K562 (cell line): ENCODE measurements around the gene MKNK2. TPM values are rescaled to one million over a fixed set of nuclear protein-coding genes. Genes with fewer than 3 reads are reported as not detected.

ENCODE experiments used
- COPS2 ChIP-seq: fragments of 450-650 bp; conservative IDR thresholded peaks from 2 replicates; pipeline ENCODE4 v1.6.1; 2016; ENCODE audit warnings: mild to moderate bottlenecking, moderate library complexity
- HDAC1 ChIP-seq, 2 experiments: fragments of 450-650 bp; IDR thresholded peaks; 2 replicates each; pipeline ENCODE4 v1.6.1; 2016 to 2017; ENCODE audit warnings: inconsistent platforms in 1 of 2, mild to moderate bottlenecking in 1 of 2, moderate library complexity in 1 of 2
- MTA1 ChIP-seq: fragments of 450-650 bp; IDR thresholded peaks from 2 replicates; pipeline ENCODE4 v1.6.1; 2017; ENCODE audit warnings: borderline replicate concordance
- NELFE ChIP-seq: IDR thresholded peaks from 2 replicates; pipeline ENCODE4 v1.6.1; 2011; ENCODE audit warnings: mild to moderate bottlenecking; ENCODE audit not compliant: insufficient read depth, insufficient read length
- TCF3 ChIP-seq: sonication (generic); formaldehyde crosslinking; IDR thresholded peaks from 2 replicates; pipeline ENCODE4 v1.4.0; 2020; ENCODE audit warnings: mild to moderate bottlenecking, missing genetic modification reagents
- ZBTB40 ChIP-seq, 2 experiments: fragments of 450-650 bp in 1 of 2; sonication (generic) in 1 of 2; formaldehyde crosslinking in 1 of 2; IDR thresholded peaks; 2 replicates each; pipeline versions ENCODE4 v1.7.1 to v1.9.0; 2016 to 2022; ENCODE audit warnings: inconsistent platforms in 1 of 2, mild to moderate bottlenecking in 1 of 2, missing genetic modification reagents in 1 of 2
- ZC3H8 ChIP-seq: fragments of 450-650 bp; IDR thresholded peaks from 2 replicates; pipeline ENCODE4 v1.6.1; 2017
- ZEB2 ChIP-seq: fragments of 450-650 bp; IDR thresholded peaks from 2 replicates; pipeline ENCODE4 v1.6.1; 2016
- ZNF184 ChIP-seq: sonication (generic); formaldehyde crosslinking; IDR thresholded peaks from 2 replicates; pipeline ENCODE4 v1.5.0; 2020; ENCODE audit warnings: missing genetic modification reagents
- ZNF316 ChIP-seq: fragments of 450-650 bp; IDR thresholded peaks from 2 replicates; pipeline ENCODE4 v1.6.1; 2016
- ZNF431 ChIP-seq: sonication (generic); formaldehyde crosslinking; IDR thresholded peaks from 2 replicates; pipeline ENCODE4 v1.8.0; 2022; ENCODE audit warnings: mild to moderate bottlenecking, missing genetic modification reagents
- polyA plus RNA-seq, 8 experiments: library from polyadenylated mRNA; depleted of rRNA in 4 of 8; stranded (reverse) in 5 of 8; unstranded in 3 of 8; fragments of >200 nt; fragmentation: Nextera tagmentation in 2 of 8; fragmentation: Illumina TruSeq in 1 of 8; extraction: Ambion mirVana in 2 of 8; extraction: Trizol in 1 of 8; gene quantifications; 2 replicates each; pipeline versions ENCODE4 v1.2.1 to v1.2.3, GENCODE V29; 2011 to 2014; ENCODE audit warnings: inconsistent platforms in 1 of 8, missing spikeins in 1 of 8
- total RNA-seq, 7 experiments: library from RNA; depleted of rRNA in 6 of 7; stranded (reverse); fragments of >200 nt in 6 of 7; fragmentation: Illumina TruSeq in 2 of 7; extraction: Trizol in 2 of 7; gene quantifications; 2 replicates each; pipeline versions ENCODE4 v1.2.1 to v1.2.3, GENCODE V29; 2011 to 2021; ENCODE audit warnings: low replicate concordance in 1 of 7
- TF ChIP-seq, protein P1 (sequence below): fragments of 250-450 bp; sonication (Bioruptor Pico); IDR thresholded peaks from 2 replicates; pipeline ENCODE4 v1.8.0; 2021; ENCODE audit warnings: moderate library complexity, mild to moderate bottlenecking, inconsistent platforms
- TF ChIP-seq, protein P2 (sequence below): fragments of 250-450 bp; sonication (Bioruptor Pico); IDR thresholded peaks from 2 replicates; pipeline ENCODE4 v1.5.0; 2020; ENCODE audit warnings: mild to moderate bottlenecking, borderline replicate concordance

The MKNK2 gene
- total and polyA plus RNA-seq, 9 of the 15 experiments (the other 6 are each of a cell fraction or from before 2014, with no cell fraction given): 5.1 to 191 (median 51.9) TPM

GRCh38 chr19:2060884-2061494, 9.9 kb upstream of the MKNK2 start (continued):
- TF ChIP-seq, protein P1, sequence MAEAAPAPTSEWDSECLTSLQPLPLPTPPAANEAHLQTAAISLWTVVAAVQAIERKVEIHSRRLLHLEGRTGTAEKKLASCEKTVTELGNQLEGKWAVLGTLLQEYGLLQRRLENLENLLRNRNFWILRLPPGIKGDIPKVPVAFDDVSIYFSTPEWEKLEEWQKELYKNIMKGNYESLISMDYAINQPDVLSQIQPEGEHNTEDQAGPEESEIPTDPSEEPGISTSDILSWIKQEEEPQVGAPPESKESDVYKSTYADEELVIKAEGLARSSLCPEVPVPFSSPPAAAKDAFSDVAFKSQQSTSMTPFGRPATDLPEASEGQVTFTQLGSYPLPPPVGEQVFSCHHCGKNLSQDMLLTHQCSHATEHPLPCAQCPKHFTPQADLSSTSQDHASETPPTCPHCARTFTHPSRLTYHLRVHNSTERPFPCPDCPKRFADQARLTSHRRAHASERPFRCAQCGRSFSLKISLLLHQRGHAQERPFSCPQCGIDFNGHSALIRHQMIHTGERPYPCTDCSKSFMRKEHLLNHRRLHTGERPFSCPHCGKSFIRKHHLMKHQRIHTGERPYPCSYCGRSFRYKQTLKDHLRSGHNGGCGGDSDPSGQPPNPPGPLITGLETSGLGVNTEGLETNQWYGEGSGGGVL (CRISPR knock-in tag): no peak
- TF ChIP-seq HDAC1 (IDR thresholded peaks at IDR 0.05) (peak in 1 of 2 experiments; percentile 75; a peak in 2 of 4 replicates), MTA1 (no peak), ZNF431 (CRISPR knock-in tag) (no peak), ZNF184 (no peak), ZBTB40 (IDR thresholded peaks at IDR 0.05) (no peak), ZBTB40 (CRISPR knock-in tag; IDR thresholded peaks at IDR 0.05) (no peak), TCF3 (CRISPR knock-in tag) (no peak), ZEB2 (peak; percentile 27; the same call in 1 of the 2 replicates), ZNF316 (peak; percentile 65), NELFE (no peak), ZC3H8 (no peak), COPS2 (no peak)
- TF ChIP-seq, protein P2, sequence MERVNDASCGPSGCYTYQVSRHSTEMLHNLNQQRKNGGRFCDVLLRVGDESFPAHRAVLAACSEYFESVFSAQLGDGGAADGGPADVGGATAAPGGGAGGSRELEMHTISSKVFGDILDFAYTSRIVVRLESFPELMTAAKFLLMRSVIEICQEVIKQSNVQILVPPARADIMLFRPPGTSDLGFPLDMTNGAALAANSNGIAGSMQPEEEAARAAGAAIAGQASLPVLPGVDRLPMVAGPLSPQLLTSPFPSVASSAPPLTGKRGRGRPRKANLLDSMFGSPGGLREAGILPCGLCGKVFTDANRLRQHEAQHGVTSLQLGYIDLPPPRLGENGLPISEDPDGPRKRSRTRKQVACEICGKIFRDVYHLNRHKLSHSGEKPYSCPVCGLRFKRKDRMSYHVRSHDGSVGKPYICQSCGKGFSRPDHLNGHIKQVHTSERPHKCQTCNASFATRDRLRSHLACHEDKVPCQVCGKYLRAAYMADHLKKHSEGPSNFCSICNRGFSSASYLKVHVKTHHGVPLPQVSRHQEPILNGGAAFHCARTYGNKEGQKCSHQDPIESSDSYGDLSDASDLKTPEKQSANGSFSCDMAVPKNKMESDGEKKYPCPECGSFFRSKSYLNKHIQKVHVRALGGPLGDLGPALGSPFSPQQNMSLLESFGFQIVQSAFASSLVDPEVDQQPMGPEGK (CRISPR knock-in tag): no peak
